ENCODE data around the gene RHCG.
A peak's percentile ranks its signal among the peaks of the same experiment; 100 is the strongest.

RHCG gene

GRCh38 chr15:89502867-89503595 is 6.6 kb upstream of the RHCG start:
- DNase-seq (ENCODE audit: low spot score), result no peak

GRCh38 chr15:89501646-89502045 is 5.3 kb upstream of the RHCG start:
- no peak for DNase-seq (ENCODE audit: low spot score)

- no peak for DNase-seq (ENCODE audit: low spot score)
Observed at GRCh38 chr15:89500397-89501270, 4.3 kb upstream of the RHCG start.

- no peak for DNase-seq (ENCODE audit: low spot score)
Observed at GRCh38 chr15:89499156-89499555, 2.8 kb upstream of the RHCG start.

GRCh38 chr15:89498574-89498906 is 2.2 kb upstream of the RHCG start:
- no peak for DNase-seq (ENCODE audit: low spot score)

- no peak for DNase-seq (ENCODE audit: low spot score)
Observed at GRCh38 chr15:89497231-89497630, 848 bp upstream of the RHCG start.

- no peak for DNase-seq (ENCODE audit: low spot score)
Observed at GRCh38 chr15:89495638-89496145, 691 bp downstream of the RHCG start.

- DNase-seq (ENCODE audit: low spot score), result peak; percentile 43
Observed at GRCh38 chr15:89494941-89495637, 1.3 kb downstream of the RHCG start.

GRCh38 chr15:89494031-89494430 is 2.4 kb downstream of the RHCG start:
- DNase-seq (ENCODE audit: low spot score), result no peak

GRCh38 chr15:89492934-89493631 is 3.3 kb downstream of the RHCG start:
- DNase-seq (ENCODE audit: low spot score), result no peak

- DNase-seq (ENCODE audit: low spot score), result no peak
Observed at GRCh38 chr15:89492111-89492641, 4.2 kb downstream of the RHCG start.

- DNase-seq (ENCODE audit: low spot score), result no peak
Observed at GRCh38 chr15:89490814-89491315, 5.5 kb downstream of the RHCG start.

GRCh38 chr15:89490081-89490813 is 6.1 kb downstream of the RHCG start:
- no peak for DNase-seq (ENCODE audit: low spot score)

GRCh38 chr15:89489376-89489775 is 7.0 kb downstream of the RHCG start:
- no peak for DNase-seq (ENCODE audit: low spot score)

- no peak for DNase-seq (ENCODE audit: low spot score)
Observed at GRCh38 chr15:89487791-89488190, 8.6 kb downstream of the RHCG start.

GRCh38 chr15:89486726-89487050 is 9.7 kb downstream of the RHCG start:
- peak; percentile 49 for DNase-seq (ENCODE audit: low spot score)

- no peak for DNase-seq (ENCODE audit: low spot score)
Observed at GRCh38 chr15:89483079-89483478, 13.3 kb downstream of the RHCG start.

- DNase-seq (ENCODE audit: low spot score), result no peak
Observed at GRCh38 chr15:89482139-89482538, 14.2 kb downstream of the RHCG start.

GRCh38 chr15:89480505-89480904 is 15.9 kb downstream of the RHCG start:
- no peak for DNase-seq (ENCODE audit: low spot score)

GRCh38 chr15:89479173-89479572 is 17.2 kb downstream of the RHCG start:
- DNase-seq (ENCODE audit: low spot score), result no peak
